Neural cell (in vitro differentiated cells): ENCODE measurements around the gene SAMMSON. TPM values are rescaled to one million over a fixed set of nuclear protein-coding genes. Genes with fewer than 3 reads are reported as not detected.

Source experiments
- H2AFZ ChIP-seq: fragments of 200-600, 300-800 bp; sonication (generic), shearing (Covaris generic); 2 replicates; pipeline ENCODE4 v1.6.0; 2014; ENCODE audit warnings: low read depth, mild to moderate bottlenecking, antibody characterized with exemption, low read length, moderate library complexity
- H3F3A ChIP-seq: fragments of 200-600 bp; shearing (Covaris generic); 2 replicates; pipeline ENCODE4 v1.6.1; 2016; ENCODE audit warnings: mild to moderate bottlenecking, moderate library complexity, mixed read lengths, antibody characterized with exemption, low read length; ENCODE audit not compliant: insufficient read depth, poor library complexity, severe bottlenecking
- H3K27ac ChIP-seq: fragments of 200-600, 300-800 bp; sonication (generic), shearing (Covaris generic); 2 replicates; pipeline ENCODE4 v1.5.1; 2014; ENCODE audit warnings: mild to moderate bottlenecking, low read length, moderate library complexity
- H3K27me3 ChIP-seq: fragments of 300-800, 200-600 bp; sonication (generic), shearing (Covaris generic); 2 replicates; pipeline ENCODE4 v1.6.0; 2014; ENCODE audit warnings: mild to moderate bottlenecking, low read depth, low read length, moderate library complexity; ENCODE audit not compliant: insufficient read depth
- H3K36me3 ChIP-seq: fragments of 300-800, 200-600 bp; sonication (generic), shearing (Covaris generic); 2 replicates; pipeline ENCODE4 v1.5.1; 2014; ENCODE audit warnings: mild to moderate bottlenecking, antibody characterized with exemption, low read length, moderate library complexity; ENCODE audit not compliant: insufficient read depth
- H3K4me2 ChIP-seq: fragments of 300-800, 200-600 bp; sonication (generic), shearing (Covaris generic); 2 replicates; pipeline ENCODE4 v1.6.0; 2014; ENCODE audit warnings: mild to moderate bottlenecking, low read length
- H3K4me3 ChIP-seq: fragments of 300-800, 200-600 bp; sonication (generic), shearing (Covaris generic); 2 replicates; pipeline ENCODE4 v1.5.1; 2014; ENCODE audit warnings: mild to moderate bottlenecking, low read length, moderate library complexity
- H3K79me2 ChIP-seq: fragments of 200-600 bp; shearing (Covaris generic); replicated peaks from 2 replicates; pipeline ENCODE4 v1.6.0; 2014; ENCODE audit warnings: mild to moderate bottlenecking, low read length, moderate library complexity; ENCODE audit not compliant: insufficient read depth
- H3K9ac ChIP-seq: fragments of 300-800, 200-600 bp; sonication (generic), shearing (Covaris generic); 2 replicates; pipeline ENCODE4 v1.6.1; 2016; ENCODE audit warnings: mild to moderate bottlenecking, low read length, mixed read lengths
- H3K9me2 ChIP-seq: fragments of 200-600 bp; shearing (Covaris generic); 2 replicates; pipeline ENCODE4 v1.6.1; 2016; ENCODE audit warnings: mild to moderate bottlenecking, low read length, mixed read lengths; ENCODE audit not compliant: insufficient read depth
- H3K9me3 ChIP-seq: fragments of 200-600, 300-800 bp; sonication (generic), shearing (Covaris generic); 2 replicates; pipeline ENCODE4 v1.6.1; 2016; ENCODE audit warnings: mild to moderate bottlenecking, mixed run types, low read length, moderate library complexity, mixed read lengths
- H4K20me1 ChIP-seq: fragments of 200-600 bp; shearing (Covaris generic); 2 replicates; pipeline ENCODE4 v1.6.1; 2016; ENCODE audit warnings: mild to moderate bottlenecking, mixed run types; ENCODE audit not compliant: insufficient read depth
- EP300 ChIP-seq: fragments of 450-650 bp; conservative IDR thresholded peaks from 2 replicates; pipeline ENCODE4 v1.6.1; 2014; ENCODE audit warnings: antibody characterized with exemption, mild to moderate bottlenecking, moderate library complexity; ENCODE audit not compliant: poor library complexity, severe bottlenecking
- EZH2 ChIP-seq: fragments of 200-600, 300-800 bp; shearing (Covaris generic), sonication (generic); IDR thresholded peaks from 2 replicates; pipeline ENCODE4 v1.6.1; 2014; ENCODE audit warnings: antibody characterized with exemption, low read length, borderline replicate concordance, mild to moderate bottlenecking; ENCODE audit not compliant: insufficient read depth, poor library complexity, severe bottlenecking
- MXI1 ChIP-seq: fragments of 450-650 bp; conservative IDR thresholded peaks from 2 replicates; pipeline ENCODE4 v1.6.1; 2014; ENCODE audit warnings: antibody characterized with exemption, mild to moderate bottlenecking; ENCODE audit not compliant: poor library complexity, severe bottlenecking
- POLR2AphosphoS5 ChIP-seq: IDR thresholded peaks from 2 replicates; pipeline ENCODE4 v1.6.1; 2012
- RAD21 ChIP-seq: fragments of 450-650 bp; conservative IDR thresholded peaks from 2 replicates; pipeline ENCODE4 v1.6.1; 2014; ENCODE audit warnings: antibody characterized with exemption, mild to moderate bottlenecking, moderate library complexity
- SMC3 ChIP-seq: fragments of 450-650 bp; conservative IDR thresholded peaks from 2 replicates; pipeline ENCODE4 v1.6.1; 2014; ENCODE audit warnings: antibody characterized with exemption, mild to moderate bottlenecking, moderate library complexity; ENCODE audit not compliant: poor library complexity
- TAF1 ChIP-seq: IDR thresholded peaks from 2 replicates; pipeline ENCODE4 v1.6.1; 2012; ENCODE audit warnings: low read depth
- polyA plus RNA-seq: library from polyadenylated mRNA; depleted of rRNA; stranded (reverse); fragments of >200 nt; gene quantifications from 2 replicates; pipeline ENCODE4 v1.2.3, GENCODE V29; 2014
- TF ChIP-seq, protein P1 (sequence below): fragments of 450-650 bp; IDR thresholded peaks from 2 replicates; pipeline ENCODE4 v1.5.1; 2014; ENCODE audit warnings: antibody characterized with exemption, mild to moderate bottlenecking, moderate library complexity; ENCODE audit not compliant: poor library complexity, severe bottlenecking
- TF ChIP-seq, protein P2 (sequence below): IDR thresholded peaks from 2 replicates; pipeline ENCODE4 v1.6.1; 2012; ENCODE audit warnings: borderline replicate concordance

SAMMSON gene
- polyA plus RNA-seq, 1 donor from 2014 or later: not detected

DNA sequence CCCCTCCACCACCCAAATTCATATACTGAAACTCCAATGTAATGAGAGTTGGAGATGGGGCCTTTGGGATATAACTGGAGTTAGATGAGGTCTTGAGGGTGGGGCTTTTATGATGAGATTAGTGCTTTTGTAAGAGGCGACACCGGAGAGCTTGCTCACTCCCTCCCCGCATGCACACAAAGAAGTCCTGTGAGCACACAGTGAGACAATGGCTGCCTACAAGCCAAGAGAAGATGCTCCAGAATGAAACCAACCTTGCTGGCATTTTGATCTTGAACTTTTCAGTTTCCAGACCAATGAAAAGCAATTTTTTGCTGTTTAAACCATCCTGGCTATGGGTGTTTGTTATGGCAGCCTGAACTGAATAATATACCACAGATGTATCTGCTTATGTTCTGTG, 109.0 kb downstream of the SAMMSON start:
- Histone ChIP-seq H4K20me1 (no peaks in the 10 kb centered on the region), H3K36me3 (no peaks in the 10 kb centered on the region)
- TF ChIP-seq SMC3: no peak
- TF ChIP-seq MXI1: no peak
- TF ChIP-seq, protein P1, sequence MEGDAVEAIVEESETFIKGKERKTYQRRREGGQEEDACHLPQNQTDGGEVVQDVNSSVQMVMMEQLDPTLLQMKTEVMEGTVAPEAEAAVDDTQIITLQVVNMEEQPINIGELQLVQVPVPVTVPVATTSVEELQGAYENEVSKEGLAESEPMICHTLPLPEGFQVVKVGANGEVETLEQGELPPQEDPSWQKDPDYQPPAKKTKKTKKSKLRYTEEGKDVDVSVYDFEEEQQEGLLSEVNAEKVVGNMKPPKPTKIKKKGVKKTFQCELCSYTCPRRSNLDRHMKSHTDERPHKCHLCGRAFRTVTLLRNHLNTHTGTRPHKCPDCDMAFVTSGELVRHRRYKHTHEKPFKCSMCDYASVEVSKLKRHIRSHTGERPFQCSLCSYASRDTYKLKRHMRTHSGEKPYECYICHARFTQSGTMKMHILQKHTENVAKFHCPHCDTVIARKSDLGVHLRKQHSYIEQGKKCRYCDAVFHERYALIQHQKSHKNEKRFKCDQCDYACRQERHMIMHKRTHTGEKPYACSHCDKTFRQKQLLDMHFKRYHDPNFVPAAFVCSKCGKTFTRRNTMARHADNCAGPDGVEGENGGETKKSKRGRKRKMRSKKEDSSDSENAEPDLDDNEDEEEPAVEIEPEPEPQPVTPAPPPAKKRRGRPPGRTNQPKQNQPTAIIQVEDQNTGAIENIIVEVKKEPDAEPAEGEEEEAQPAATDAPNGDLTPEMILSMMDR: no peak
- no peak for TF ChIP-seq POLR2AphosphoS5
- TF ChIP-seq, protein P2, sequence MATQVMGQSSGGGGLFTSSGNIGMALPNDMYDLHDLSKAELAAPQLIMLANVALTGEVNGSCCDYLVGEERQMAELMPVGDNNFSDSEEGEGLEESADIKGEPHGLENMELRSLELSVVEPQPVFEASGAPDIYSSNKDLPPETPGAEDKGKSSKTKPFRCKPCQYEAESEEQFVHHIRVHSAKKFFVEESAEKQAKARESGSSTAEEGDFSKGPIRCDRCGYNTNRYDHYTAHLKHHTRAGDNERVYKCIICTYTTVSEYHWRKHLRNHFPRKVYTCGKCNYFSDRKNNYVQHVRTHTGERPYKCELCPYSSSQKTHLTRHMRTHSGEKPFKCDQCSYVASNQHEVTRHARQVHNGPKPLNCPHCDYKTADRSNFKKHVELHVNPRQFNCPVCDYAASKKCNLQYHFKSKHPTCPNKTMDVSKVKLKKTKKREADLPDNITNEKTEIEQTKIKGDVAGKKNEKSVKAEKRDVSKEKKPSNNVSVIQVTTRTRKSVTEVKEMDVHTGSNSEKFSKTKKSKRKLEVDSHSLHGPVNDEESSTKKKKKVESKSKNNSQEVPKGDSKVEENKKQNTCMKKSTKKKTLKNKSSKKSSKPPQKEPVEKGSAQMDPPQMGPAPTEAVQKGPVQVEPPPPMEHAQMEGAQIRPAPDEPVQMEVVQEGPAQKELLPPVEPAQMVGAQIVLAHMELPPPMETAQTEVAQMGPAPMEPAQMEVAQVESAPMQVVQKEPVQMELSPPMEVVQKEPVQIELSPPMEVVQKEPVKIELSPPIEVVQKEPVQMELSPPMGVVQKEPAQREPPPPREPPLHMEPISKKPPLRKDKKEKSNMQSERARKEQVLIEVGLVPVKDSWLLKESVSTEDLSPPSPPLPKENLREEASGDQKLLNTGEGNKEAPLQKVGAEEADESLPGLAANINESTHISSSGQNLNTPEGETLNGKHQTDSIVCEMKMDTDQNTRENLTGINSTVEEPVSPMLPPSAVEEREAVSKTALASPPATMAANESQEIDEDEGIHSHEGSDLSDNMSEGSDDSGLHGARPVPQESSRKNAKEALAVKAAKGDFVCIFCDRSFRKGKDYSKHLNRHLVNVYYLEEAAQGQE: no peak
- no peak for TF ChIP-seq RAD21
- no peak for TF ChIP-seq EZH2

DNA sequence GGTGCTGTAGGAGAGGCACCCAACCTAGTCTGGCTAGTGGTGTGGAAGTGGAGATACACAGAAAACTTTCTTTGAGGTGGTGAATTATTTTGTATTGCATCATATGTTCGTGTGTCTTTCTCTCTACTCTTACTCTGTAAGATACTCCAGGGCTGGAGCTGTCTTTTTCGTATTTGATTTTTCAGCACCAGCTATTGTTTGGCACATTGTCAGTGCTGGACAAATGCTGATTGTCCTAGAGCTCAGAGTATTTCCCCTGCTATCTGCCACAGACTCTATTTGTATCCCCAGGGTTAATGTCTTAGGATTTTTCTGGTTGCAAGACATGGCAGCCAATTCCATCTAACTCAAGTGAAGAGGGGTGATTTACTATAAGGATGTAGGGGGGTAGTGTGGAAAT, 110.5 kb downstream of the SAMMSON start:
- Histone ChIP-seq H3K79me2 (no peaks in the 10 kb centered on the region), H3F3A (no peaks in the 10 kb centered on the region), H3K36me3 (no peaks in the 10 kb centered on the region), H3K27me3 (peaks cover 3% of the 10 kb centered on the region), H3K4me3 (no peak overlapping the region), H3K9me2 (no peaks in the 10 kb centered on the region), H3K9ac (no peak overlapping the region), H3K9me3 (peaks cover 7% of the 10 kb centered on the region), H2AFZ (no peak overlapping the region), H3K27ac (no peak overlapping the region), H4K20me1 (no peaks in the 10 kb centered on the region), H3K4me2 (no peak overlapping the region)
- TF ChIP-seq TAF1: no peak
- TF ChIP-seq EP300: no peak
- TF ChIP-seq, protein P2: no peak
- TF ChIP-seq, protein P1: no peak
- no peak for TF ChIP-seq SMC3
- TF ChIP-seq RAD21: no peak
- no peak for TF ChIP-seq EZH2
- TF ChIP-seq POLR2AphosphoS5: no peak
- no peak for TF ChIP-seq MXI1

More for the DNA sequence above, 109.0 kb downstream of the SAMMSON start:
- Histone ChIP-seq H3K9me3 (peaks cover 7% of the 10 kb centered on the region), H3K4me3 (no peak overlapping the region), H3K27me3 (peaks cover 3% of the 10 kb centered on the region), H3F3A (no peaks in the 10 kb centered on the region), H3K79me2 (no peaks in the 10 kb centered on the region), H3K9me2 (no peaks in the 10 kb centered on the region), H2AFZ (no peak overlapping the region), H3K9ac (no peak overlapping the region), H3K4me2 (no peak overlapping the region), H3K27ac (no peak overlapping the region)
